Keratinocyte (primary cell): ENCODE data around the gene LRRC17. TPM values are rescaled to one million over a fixed set of nuclear protein-coding genes. Genes with fewer than 3 reads are reported as not detected.

ENCODE experiments used
- DNase-seq: peaks from one replicate; pipeline ENCODE4 v3.0.0-alpha.2; 2011; ENCODE audit warnings: low read depth, missing footprints, low spot score
- FAIRE-seq: peaks from 2 replicates; lab custom pipeline; 2011; peaks lifted over from hg19 to GRCh38; lab: Jason Lieb, UNC
- H2AFZ ChIP-seq: 2 replicates; pipeline ENCODE4 v1.6.0; 2012; ENCODE audit warnings: low read length, control low read depth, inconsistent platforms; ENCODE audit not compliant: control insufficient read depth
- H3K27ac ChIP-seq: 2 replicates; pipeline ENCODE4 v1.5.1; 2011; ENCODE audit warnings: low read length; ENCODE audit not compliant: control insufficient read depth, insufficient read depth
- H3K27me3 ChIP-seq: 3 replicates; pipeline ENCODE4 v1.6.0; 2011; ENCODE audit warnings: low read length; ENCODE audit not compliant: control insufficient read depth, insufficient read depth; ENCODE audit errors: extremely low read depth
- H3K36me3 ChIP-seq, 2 experiments: 2 replicates in 1 of 2; 3 replicates in 1 of 2; pipeline ENCODE4 v1.5.1; 2011; ENCODE audit warnings: low read length in 2 of 2, mild to moderate bottlenecking in 1 of 2; ENCODE audit not compliant: control insufficient read depth in 2 of 2, insufficient read depth in 2 of 2; ENCODE audit errors: extremely low read depth in 1 of 2
- H3K4me1 ChIP-seq: 3 replicates; pipeline ENCODE4 v1.5.1; 2011; ENCODE audit warnings: low read length; ENCODE audit not compliant: control insufficient read depth, insufficient read depth; ENCODE audit errors: extremely low read depth
- H3K4me2 ChIP-seq: 3 replicates; pipeline ENCODE4 v1.6.0; 2011; ENCODE audit warnings: low read depth, low read length; ENCODE audit not compliant: control insufficient read depth, insufficient read depth; ENCODE audit errors: extremely low read depth
- H3K4me3 ChIP-seq, 3 experiments: fragments of 200-600 bp in 1 of 3; sonication (generic) in 1 of 3; 2 replicates in 2 of 3; 3 replicates in 1 of 3; pipeline ENCODE4 v1.5.1; 2011 to 2016; ENCODE audit warnings: low read length in 3 of 3, mild to moderate bottlenecking in 3 of 3, control low read depth in 2 of 3, inconsistent platforms in 1 of 3, low read depth in 1 of 3, mixed read lengths in 1 of 3, mixed run types in 1 of 3, moderate library complexity in 1 of 3; ENCODE audit not compliant: control insufficient read depth in 2 of 3, insufficient read depth in 2 of 3; ENCODE audit errors: extremely low read depth in 1 of 3
- H3K79me2 ChIP-seq: 2 replicates; pipeline ENCODE4 v1.6.0; 2012; ENCODE audit warnings: low read length; ENCODE audit not compliant: control insufficient read depth, insufficient read depth
- H3K9ac ChIP-seq: 3 replicates; pipeline ENCODE4 v1.6.0; 2011; ENCODE audit warnings: low read length; ENCODE audit not compliant: control insufficient read depth, insufficient read depth; ENCODE audit errors: extremely low read depth
- H3K9me1 ChIP-seq: 3 replicates; pipeline ENCODE4 v1.6.0; 2011; ENCODE audit warnings: low read length; ENCODE audit not compliant: control insufficient read depth, insufficient read depth; ENCODE audit errors: extremely low read depth
- H3K9me3 ChIP-seq: 2 replicates; pipeline ENCODE4 v1.5.1; 2012; ENCODE audit warnings: low read depth, low read length; ENCODE audit not compliant: control insufficient read depth
- H4K20me1 ChIP-seq: 3 replicates; pipeline ENCODE4 v1.6.0; 2011; ENCODE audit warnings: low read length; ENCODE audit not compliant: control insufficient read depth, insufficient read depth; ENCODE audit errors: extremely low read depth
- CTCF ChIP-seq, 3 experiments: IDR thresholded peaks in 1 of 3; conservative IDR thresholded peaks in 1 of 3; optimal IDR thresholded peaks in 1 of 3; 2 replicates in 2 of 3; 3 replicates in 1 of 3; pipeline versions ENCODE3 to v1.5.1; 2011; ENCODE audit warnings: low read length in 3 of 3, mild to moderate bottlenecking in 3 of 3, moderate library complexity in 2 of 3, control low read depth in 1 of 3, inconsistent platforms in 1 of 3; ENCODE audit not compliant: insufficient read depth in 2 of 3; ENCODE audit errors: extremely low read depth in 1 of 3
- EZH2 ChIP-seq: IDR thresholded peaks from one replicate; pipeline ENCODE4 v1.6.1; 2012; ENCODE audit warnings: inconsistent platforms, mild to moderate bottlenecking, low read length, moderate library complexity
- dilution Hi-C: fragments of 300-500 bp; cut with MboI; formaldehyde crosslinking; loops from one replicate; pipeline ENCODE4 v1.7.0; 2020; ENCODE audit warnings: low sequenced_read_pairs; ENCODE audit not compliant: extremely low pct_ligation_motif_present
- polyA plus RNA-seq, 5 experiments: library from polyadenylated mRNA; depleted of rRNA in 3 of 5; stranded (reverse) in 3 of 5; stranded (forward) in 1 of 5; unstranded in 1 of 5; fragments of >200 nt; gene quantifications; 1 replicate in 1 of 5; 2 replicates in 3 of 5; 3 replicates in 1 of 5; pipeline versions ENCODE4 v1.2.1 to v1.2.3, GENCODE V29; 2011 to 2012; ENCODE audit warnings: missing spikeins in 2 of 5, low read depth in 1 of 5, low replicate concordance in 1 of 5

LRRC17 gene
- polyA plus RNA-seq, 1 donor (not counting 4 experiments of a cell fraction or from before 2014, with no cell fraction given): 0.20 TPM

GRCh38 chr7:102872460-102872859, 40.3 kb upstream of the LRRC17 start:
- Histone ChIP-seq H4K20me1 (no peaks in the 10 kb centered on the region), H3K4me1 (peaks cover 49% of the 10 kb centered on the region), H3K4me3 (no peak overlapping the region), H3K79me2 (no peaks in the 10 kb centered on the region), H3K9ac (no peak overlapping the region), H3K36me3 (no peaks in the 10 kb centered on the region), H3K27me3 (no peaks in the 10 kb centered on the region), H3K9me1 (no peaks in the 10 kb centered on the region), H3K9me3 (no peaks in the 10 kb centered on the region), H3K27ac (peak overlapping the region; percentile 90), H3K4me2 (no peak overlapping the region), H2AFZ (no peak overlapping the region)
- peak; percentile 9 for DNase-seq
- dilution Hi-C loops: no loop called here
- FAIRE-seq: no peak
- TF ChIP-seq EZH2: no peak
- TF ChIP-seq CTCF (optimal IDR thresholded peaks at IDR 0.05 in 1 of 3, IDR thresholded peaks at IDR 0.05 in 1 of 3, conservative IDR thresholded peaks at IDR 0.05 in 1 of 3; ENCODE audit: extremely low read depth in 1 of 3, insufficient read depth in 2 of 3, low read length in 3 of 3): no peak

GRCh38 chr7:102873470-102874165, 39.2 kb upstream of the LRRC17 start:
- FAIRE-seq (peak; percentile 20), DNase-seq (no peak)
- dilution Hi-C loops: no loop called here
- no peak for TF ChIP-seq EZH2
- TF ChIP-seq CTCF (optimal IDR thresholded peaks at IDR 0.05 in 1 of 3, IDR thresholded peaks at IDR 0.05 in 1 of 3, conservative IDR thresholded peaks at IDR 0.05 in 1 of 3; ENCODE audit: extremely low read depth in 1 of 3, insufficient read depth in 2 of 3, low read length in 3 of 3): no peak
- no peaks in the 10 kb centered on the region for H3K79me2 ChIP-seq
- H3K4me1 ChIP-seq: peaks cover 49% of the 10 kb centered on the region
- no peak overlapping the region for H3K4me3 ChIP-seq
- peak overlapping the region; percentile 56 for H3K4me2 ChIP-seq
- peak overlapping the region; percentile 54 for H2AFZ ChIP-seq
- H4K20me1 ChIP-seq: no peaks in the 10 kb centered on the region
- H3K9me3 ChIP-seq: no peaks in the 10 kb centered on the region
- H3K36me3 ChIP-seq: no peaks in the 10 kb centered on the region
- no peaks in the 10 kb centered on the region for H3K27me3 ChIP-seq
- peak overlapping the region; percentile 43 for H3K9ac ChIP-seq
- H3K9me1 ChIP-seq: no peaks in the 10 kb centered on the region
- peak overlapping the region; percentile 90 for H3K27ac ChIP-seq
